Dendritic cell treated with granulocyte-macrophage colony-stimulating factor and Interleukin-4, amounts not matched to agents 40 ng/mL and 50 ng/mL, for 4 days (primary cell): ENCODE measurements around the gene STN1.
A peak's percentile ranks its signal among the peaks of the same experiment; 100 is the strongest.

Experiments
- H3K27ac Mint-ChIP-seq: one replicate; pipeline ENCODE4 v1.8.0; 2022; ENCODE audit warnings: mild to moderate bottlenecking, mixed read lengths
- H3K27me3 Mint-ChIP-seq: one replicate; pipeline ENCODE4 v1.8.0; 2022; ENCODE audit warnings: mild to moderate bottlenecking, mixed read lengths
- H3K36me3 Mint-ChIP-seq: one replicate; pipeline ENCODE4 v1.8.0; 2022; ENCODE audit warnings: low read depth, mixed read lengths
- H3K4me1 Mint-ChIP-seq: one replicate; pipeline ENCODE4 v1.8.0; 2022; ENCODE audit warnings: low read depth, mixed read lengths
- H3K4me3 Mint-ChIP-seq: one replicate; pipeline ENCODE4 v1.8.0; 2022; ENCODE audit warnings: mild to moderate bottlenecking, moderate library complexity, mixed read lengths
- H3K9me3 Mint-ChIP-seq: one replicate; pipeline ENCODE4 v1.8.0; 2022; ENCODE audit warnings: mixed read lengths
- intact Hi-C: fragments of 100-400 bp; cut with micrococcal nuclease; formaldehyde crosslinking; loops from one replicate; pipeline ENCODE4 v1.15.0; 2022

The STN1 gene

DNA sequence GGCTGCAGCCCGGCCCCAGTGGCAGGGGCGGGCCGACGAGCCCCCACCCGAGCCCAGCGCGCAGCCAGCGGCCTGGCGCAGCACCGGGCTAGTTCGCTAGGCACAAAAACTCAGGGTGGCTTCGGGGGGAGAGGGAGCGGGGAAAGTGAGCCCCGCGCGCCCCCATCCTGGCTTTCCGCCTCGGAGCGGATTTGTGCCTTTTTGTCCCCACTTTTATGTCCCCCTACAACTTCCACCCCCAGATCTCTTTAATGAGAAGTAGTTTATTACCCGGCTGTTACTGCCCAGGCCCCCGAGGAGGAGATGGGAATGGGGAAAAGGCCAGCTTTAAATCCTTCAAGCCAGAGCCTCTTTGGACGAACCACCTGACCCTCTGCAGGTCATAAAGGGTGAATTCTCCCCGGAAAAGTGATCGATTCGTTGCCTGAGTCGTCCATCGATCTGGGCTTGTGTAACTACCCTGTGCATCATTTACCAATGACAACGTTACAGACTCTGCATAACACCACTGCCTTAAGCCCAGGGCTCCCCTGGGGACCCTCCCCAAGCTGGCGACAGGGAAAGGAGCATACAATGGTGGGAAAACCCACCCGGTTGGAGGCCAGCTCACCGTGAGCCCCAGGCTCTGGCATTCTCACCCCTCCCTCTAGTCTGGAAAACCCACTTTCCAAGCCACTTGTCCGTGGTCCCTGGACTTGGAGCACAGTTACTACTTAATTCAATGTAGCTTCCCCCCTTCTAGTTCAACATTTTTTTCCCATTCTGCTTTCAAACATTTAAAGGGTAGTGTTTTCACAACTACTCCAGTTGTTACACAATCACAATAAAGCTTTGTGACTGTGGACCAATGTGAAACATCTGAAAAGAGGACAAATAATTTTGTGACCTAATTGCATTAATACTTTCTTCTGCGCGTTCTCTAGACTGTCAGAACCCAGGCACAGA is 61.9 kb downstream of the STN1 start:
- H3K27ac Mint-ChIP-seq = no peak overlapping the region
- no peaks in the 10 kb centered on the region for H3K36me3 Mint-ChIP-seq
- H3K4me3 Mint-ChIP-seq = peak overlapping the region; percentile 39
- intact Hi-C loops = no loop called here
- peaks cover 47% of the 10 kb centered on the region for H3K27me3 Mint-ChIP-seq
- H3K9me3 Mint-ChIP-seq = no peaks in the 10 kb centered on the region
- peaks cover 45% of the 10 kb centered on the region for H3K4me1 Mint-ChIP-seq

DNA sequence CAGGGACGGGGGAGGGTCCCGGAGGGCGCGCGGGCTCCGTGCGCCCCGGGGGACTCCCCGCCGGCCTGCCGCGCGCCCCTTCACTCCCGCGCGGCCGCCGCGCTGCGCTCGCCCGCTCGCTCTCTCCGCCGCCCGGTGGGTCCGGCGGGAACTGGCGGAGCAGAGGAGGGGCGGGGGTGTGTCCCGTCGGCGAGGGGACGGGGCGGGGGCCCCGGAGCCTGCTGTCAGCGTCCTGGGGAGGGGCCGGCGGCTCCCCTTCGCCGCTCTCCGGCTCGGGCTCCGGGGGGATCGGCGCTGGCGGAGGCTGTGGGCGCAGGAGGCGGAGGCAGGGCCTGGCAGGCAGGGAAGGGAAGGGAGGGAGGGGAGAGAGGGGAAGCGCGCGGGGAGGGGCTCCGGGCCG is 62.6 kb downstream of the STN1 start, which contains the start of gene SH3PXD2A:
Gene SH3PXD2A, minus strand, starts transcription at position 153 of the 400 bp plus-strand sequence. CDS start 310 bp downstream, outside the sequence.
- peak within 1 kb of the TSS; percentile 75 for H3K4me3 Mint-ChIP-seq
- peaks cover 52% of the 10 kb centered on the region for H3K4me1 Mint-ChIP-seq
- H3K27me3 Mint-ChIP-seq = peaks cover 46% of the 10 kb centered on the region
- no peaks in the 10 kb centered on the region for H3K9me3 Mint-ChIP-seq
- peak within 1 kb of the TSS; percentile 40 for H3K27ac Mint-ChIP-seq
- intact Hi-C loops = no loop called here
- H3K36me3 Mint-ChIP-seq = no peaks in the 10 kb centered on the region

GRCh38 chr10:103854686-103855391 is 63.1 kb downstream of the STN1 start:
- Mint-ChIP-seq H3K27ac (peak overlapping the region; percentile 40), H3K27me3 (peaks cover 46% of the 10 kb centered on the region), H3K4me1 (peaks cover 58% of the 10 kb centered on the region), H3K36me3 (no peaks in the 10 kb centered on the region), H3K9me3 (no peaks in the 10 kb centered on the region), H3K4me3 (peak overlapping the region; percentile 75)
- intact Hi-C loops = no loop called here

GRCh38 chr10:103854265-103854685 is 63.7 kb downstream of the STN1 start:
- Mint-ChIP-seq H3K27ac (peak overlapping the region; percentile 40), H3K9me3 (no peaks in the 10 kb centered on the region), H3K27me3 (peaks cover 41% of the 10 kb centered on the region), H3K4me3 (peak overlapping the region; percentile 75), H3K4me1 (peaks cover 64% of the 10 kb centered on the region), H3K36me3 (no peaks in the 10 kb centered on the region)
- intact Hi-C loops = no loop called here

- H3K9me3 Mint-ChIP-seq = no peaks in the 10 kb centered on the region
- H3K36me3 Mint-ChIP-seq = no peaks in the 10 kb centered on the region
- intact Hi-C loops = no loop called here
- H3K4me3 Mint-ChIP-seq = no peak overlapping the region
- H3K27ac Mint-ChIP-seq = no peak overlapping the region
- peaks cover 67% of the 10 kb centered on the region for H3K4me1 Mint-ChIP-seq
- H3K27me3 Mint-ChIP-seq = peaks cover 41% of the 10 kb centered on the region
These were observed 64.3 kb downstream of the STN1 start for GRCh38 chr10:103853428-103854264.

DNA sequence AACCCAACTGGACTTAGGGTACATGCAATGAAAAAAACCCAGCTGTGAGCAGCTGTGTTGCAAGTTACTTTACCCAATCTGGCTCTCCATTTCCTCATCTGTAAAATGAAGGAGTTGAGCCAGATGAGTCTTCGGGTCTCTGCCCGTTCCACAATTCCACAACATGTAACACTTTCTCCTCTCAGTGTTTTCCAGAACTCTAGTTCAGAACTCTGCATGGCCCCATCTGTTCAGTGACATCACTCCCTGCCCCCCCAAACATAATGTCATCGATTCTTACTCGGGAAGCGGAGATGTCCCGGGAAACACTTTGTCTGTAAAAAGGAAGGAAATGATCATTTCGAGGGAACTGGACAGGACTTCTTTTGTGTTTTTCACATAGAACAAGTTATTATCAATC is 65.1 kb downstream of the STN1 start:
- Mint-ChIP-seq H3K9me3 (no peaks in the 10 kb centered on the region), H3K27ac (no peak overlapping the region), H3K27me3 (peaks cover 45% of the 10 kb centered on the region), H3K4me3 (no peak overlapping the region), H3K36me3 (no peaks in the 10 kb centered on the region), H3K4me1 (peaks cover 74% of the 10 kb centered on the region)
- intact Hi-C loops = no loop called here

- H3K36me3 Mint-ChIP-seq = no peaks in the 10 kb centered on the region
- no peaks in the 10 kb centered on the region for H3K9me3 Mint-ChIP-seq
- H3K4me1 Mint-ChIP-seq = peaks cover 78% of the 10 kb centered on the region
- H3K27ac Mint-ChIP-seq = no peak overlapping the region
- no peak overlapping the region for H3K4me3 Mint-ChIP-seq
- intact Hi-C loops = no loop called here
- peaks cover 43% of the 10 kb centered on the region for H3K27me3 Mint-ChIP-seq
These were observed 65.7 kb downstream of the STN1 start for GRCh38 chr10:103852189-103852711.

DNA sequence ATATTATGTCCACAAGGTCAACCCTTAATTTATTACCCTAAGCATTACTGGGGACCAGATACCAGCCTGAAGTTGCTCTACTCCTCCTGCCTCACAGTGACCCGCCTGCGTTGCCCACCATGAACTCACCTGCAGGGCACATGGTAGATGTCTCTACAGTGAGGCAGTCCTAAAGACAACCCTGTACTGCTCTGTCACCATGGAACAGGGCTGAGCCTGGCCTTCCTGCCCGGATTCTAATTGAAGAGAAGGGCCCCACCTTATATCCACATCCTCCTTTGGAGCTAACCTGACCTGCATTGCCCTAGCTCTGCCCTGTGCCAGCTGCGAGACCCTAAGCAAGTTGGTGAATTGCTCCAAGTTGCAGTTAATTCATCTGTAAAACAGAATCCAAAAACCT is 66.7 kb downstream of the STN1 start:
- Mint-ChIP-seq H3K36me3 (no peaks in the 10 kb centered on the region), H3K27me3 (peaks cover 33% of the 10 kb centered on the region), H3K9me3 (no peaks in the 10 kb centered on the region), H3K4me1 (peaks cover 78% of the 10 kb centered on the region), H3K4me3 (no peak overlapping the region), H3K27ac (no peak overlapping the region)
- intact Hi-C loops = no loop called here

DNA sequence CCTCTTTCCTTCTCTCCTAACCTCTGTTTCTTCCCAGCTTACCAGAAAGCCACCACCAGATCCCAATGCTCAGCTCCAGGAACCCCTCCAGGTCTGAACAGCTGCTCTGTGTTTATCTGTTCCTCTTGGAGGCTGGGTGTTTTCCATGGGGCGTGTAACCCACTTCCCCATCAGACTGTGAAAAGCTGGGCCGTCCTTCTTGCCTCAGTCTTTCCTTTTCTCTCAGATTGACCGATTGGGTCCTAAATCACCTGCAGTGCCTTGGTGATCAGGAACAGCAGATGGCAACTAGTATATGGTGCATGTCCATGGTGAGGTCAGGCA is 67.5 kb downstream of the STN1 start:
- H3K36me3 Mint-ChIP-seq = no peaks in the 10 kb centered on the region
- peak overlapping the region; percentile 71 for H3K4me3 Mint-ChIP-seq
- H3K27me3 Mint-ChIP-seq = peaks cover 28% of the 10 kb centered on the region
- H3K27ac Mint-ChIP-seq = peak overlapping the region; percentile 90
- intact Hi-C loops = no loop called here
- no peaks in the 10 kb centered on the region for H3K9me3 Mint-ChIP-seq
- peaks cover 80% of the 10 kb centered on the region for H3K4me1 Mint-ChIP-seq

GRCh38 chr10:103849880-103850571 is 68.0 kb downstream of the STN1 start:
- H3K27me3 Mint-ChIP-seq = peaks cover 28% of the 10 kb centered on the region
- intact Hi-C loops = no loop called here
- H3K4me3 Mint-ChIP-seq = peak overlapping the region; percentile 71

DNA sequence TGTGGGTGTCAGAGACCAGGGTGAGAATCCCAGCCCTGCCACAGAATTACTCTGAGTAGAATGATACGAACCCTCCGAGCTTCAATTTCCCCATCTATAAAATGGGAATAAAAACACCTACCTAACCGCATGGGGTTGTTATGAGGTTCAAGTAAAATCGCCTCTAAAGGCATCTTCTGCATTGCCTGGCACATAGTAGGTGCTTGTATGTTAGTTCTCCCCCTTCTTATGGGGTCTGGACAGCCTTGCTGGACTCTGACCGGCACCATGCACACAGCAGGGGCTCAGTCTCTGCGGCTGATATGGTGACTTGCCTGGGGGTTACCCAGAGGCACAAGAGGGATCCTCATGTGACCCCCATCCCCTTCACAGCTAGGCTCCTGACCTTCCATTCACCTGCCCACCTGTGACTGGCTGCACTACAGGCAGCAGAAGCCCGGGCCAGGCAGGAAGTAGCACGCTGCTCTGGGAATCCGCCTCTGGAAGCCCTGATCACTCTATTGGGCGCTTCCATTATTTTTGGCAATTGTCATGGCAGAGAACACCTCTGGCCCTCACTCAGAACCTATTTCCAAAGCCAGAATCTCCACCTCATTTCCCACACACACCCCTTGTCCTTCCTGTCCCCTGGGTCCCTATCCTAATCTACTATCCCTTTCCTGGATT is 68.6 kb downstream of the STN1 start:
- intact Hi-C loops = no loop called here
- H3K27ac Mint-ChIP-seq = peak overlapping the region; percentile 90
- no peaks in the 10 kb centered on the region for H3K9me3 Mint-ChIP-seq
- peaks cover 77% of the 10 kb centered on the region for H3K4me1 Mint-ChIP-seq
- no peaks in the 10 kb centered on the region for H3K36me3 Mint-ChIP-seq
- peak overlapping the region; percentile 71 for H3K4me3 Mint-ChIP-seq
- H3K27me3 Mint-ChIP-seq = peaks cover 23% of the 10 kb centered on the region

More at GRCh38 chr10:103849880-103850571, 68.0 kb downstream of the STN1 start:
- H3K4me1 Mint-ChIP-seq = peaks cover 83% of the 10 kb centered on the region
- no peaks in the 10 kb centered on the region for H3K36me3 Mint-ChIP-seq
- H3K27ac Mint-ChIP-seq = peak overlapping the region; percentile 90
- H3K9me3 Mint-ChIP-seq = no peaks in the 10 kb centered on the region

GRCh38 chr10:103847909-103848468 is 70.0 kb downstream of the STN1 start:
- peak overlapping the region; percentile 57 for H3K27ac Mint-ChIP-seq
- H3K4me1 Mint-ChIP-seq = peaks cover 65% of the 10 kb centered on the region
- H3K9me3 Mint-ChIP-seq = no peaks in the 10 kb centered on the region
- H3K36me3 Mint-ChIP-seq = no peaks in the 10 kb centered on the region
- no peak overlapping the region for H3K4me3 Mint-ChIP-seq
- peaks cover 11% of the 10 kb centered on the region for H3K27me3 Mint-ChIP-seq
- intact Hi-C loops = no loop called here
